D721Med (cell line): ENCODE measurements around the gene UROS.

ENCODE experiments used
- DNase-seq: peaks from one replicate; pipeline ENCODE4 v3.0.0; 2011; ENCODE audit warnings: low spot score; ENCODE audit not compliant: insufficient read length
- FAIRE-seq: peaks from 2 replicates; lab custom pipeline; 2011; peaks lifted over from hg19 to GRCh38; lab: Jason Lieb, UNC
- TF ChIP-seq, protein P1 (sequence below): IDR thresholded peaks from 2 replicates; pipeline ENCODE4 v1.5.1; 2012; ENCODE audit warnings: mild to moderate bottlenecking, control low read depth; ENCODE audit not compliant: insufficient read depth; ENCODE audit errors: missing control alignments

Gene UROS

DNA sequence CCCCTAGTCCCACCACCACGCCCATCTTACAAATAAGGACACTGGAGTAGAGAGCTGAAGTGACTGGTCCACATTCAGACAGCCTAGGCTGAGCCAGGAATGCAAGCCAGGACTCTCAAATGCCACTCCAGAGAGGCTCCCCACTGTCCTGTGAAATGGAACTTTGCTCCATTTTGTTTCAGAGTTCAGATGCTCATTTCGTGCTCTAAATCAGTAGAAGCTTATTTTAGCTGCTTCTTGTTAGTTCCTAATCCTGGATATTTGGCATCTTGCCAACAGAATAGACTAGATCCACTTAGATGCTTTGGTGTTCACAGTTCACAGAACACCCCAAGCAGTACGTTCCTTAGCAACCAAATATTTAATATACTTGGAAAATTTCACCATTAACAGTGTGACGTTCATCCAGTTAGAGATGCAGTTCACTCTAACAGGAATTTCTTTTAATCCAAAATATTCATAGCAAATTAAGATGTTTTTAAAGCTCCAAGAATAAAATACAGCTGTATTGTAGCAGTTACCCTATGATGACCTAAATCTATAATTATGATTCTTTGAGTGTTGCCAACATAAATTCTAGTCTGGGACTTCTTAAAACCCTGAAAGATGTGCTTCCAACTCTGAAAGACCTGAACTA, 54.7 kb downstream of the UROS start:
- TF ChIP-seq, protein P1, sequence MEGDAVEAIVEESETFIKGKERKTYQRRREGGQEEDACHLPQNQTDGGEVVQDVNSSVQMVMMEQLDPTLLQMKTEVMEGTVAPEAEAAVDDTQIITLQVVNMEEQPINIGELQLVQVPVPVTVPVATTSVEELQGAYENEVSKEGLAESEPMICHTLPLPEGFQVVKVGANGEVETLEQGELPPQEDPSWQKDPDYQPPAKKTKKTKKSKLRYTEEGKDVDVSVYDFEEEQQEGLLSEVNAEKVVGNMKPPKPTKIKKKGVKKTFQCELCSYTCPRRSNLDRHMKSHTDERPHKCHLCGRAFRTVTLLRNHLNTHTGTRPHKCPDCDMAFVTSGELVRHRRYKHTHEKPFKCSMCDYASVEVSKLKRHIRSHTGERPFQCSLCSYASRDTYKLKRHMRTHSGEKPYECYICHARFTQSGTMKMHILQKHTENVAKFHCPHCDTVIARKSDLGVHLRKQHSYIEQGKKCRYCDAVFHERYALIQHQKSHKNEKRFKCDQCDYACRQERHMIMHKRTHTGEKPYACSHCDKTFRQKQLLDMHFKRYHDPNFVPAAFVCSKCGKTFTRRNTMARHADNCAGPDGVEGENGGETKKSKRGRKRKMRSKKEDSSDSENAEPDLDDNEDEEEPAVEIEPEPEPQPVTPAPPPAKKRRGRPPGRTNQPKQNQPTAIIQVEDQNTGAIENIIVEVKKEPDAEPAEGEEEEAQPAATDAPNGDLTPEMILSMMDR: no peak
- DNase-seq (no peak), FAIRE-seq (no peak)

DNA sequence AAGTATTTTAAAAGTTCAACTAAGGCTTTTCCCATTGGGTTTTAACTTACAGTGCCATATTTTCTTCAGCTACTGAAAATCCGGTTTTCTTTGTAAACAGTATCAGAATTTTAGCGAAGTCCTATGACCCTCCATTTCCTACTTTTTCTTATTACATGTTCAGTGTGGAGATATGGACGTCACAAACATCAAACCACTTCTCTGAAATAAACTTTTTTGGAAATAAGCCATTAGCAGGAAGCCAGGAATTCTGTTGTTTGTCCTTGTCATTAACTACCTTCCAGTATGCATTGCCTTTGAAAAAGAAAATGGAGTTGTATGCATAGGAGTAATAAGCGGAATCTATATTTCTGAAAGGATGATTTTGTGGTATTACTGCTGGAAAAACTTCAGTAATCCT, 56.5 kb downstream of the UROS start:
- no peak for FAIRE-seq
- no peak for DNase-seq
- TF ChIP-seq, protein P1: no peak

DNA sequence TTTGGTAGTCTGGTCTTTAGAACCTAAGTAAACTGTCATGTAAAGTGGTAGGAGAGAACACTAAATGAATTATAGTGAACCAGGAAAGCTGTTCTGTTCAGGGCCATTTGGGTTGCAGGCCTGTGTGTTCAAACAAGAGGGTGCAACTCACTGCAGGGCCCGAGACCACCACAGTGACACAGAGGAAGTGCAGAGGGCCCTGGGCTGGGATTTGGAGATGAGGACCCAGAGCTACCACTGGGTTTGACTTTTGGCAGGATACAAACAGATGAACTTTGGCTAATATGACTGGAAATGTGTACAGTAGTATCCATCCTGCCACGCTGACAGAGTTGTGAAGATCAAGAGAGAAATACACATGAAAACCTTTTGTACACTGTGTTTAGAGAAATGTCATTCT, 57.2 kb downstream of the UROS start:
- TF ChIP-seq, protein P1: no peak
- DNase-seq (no peak), FAIRE-seq (no peak)

DNA sequence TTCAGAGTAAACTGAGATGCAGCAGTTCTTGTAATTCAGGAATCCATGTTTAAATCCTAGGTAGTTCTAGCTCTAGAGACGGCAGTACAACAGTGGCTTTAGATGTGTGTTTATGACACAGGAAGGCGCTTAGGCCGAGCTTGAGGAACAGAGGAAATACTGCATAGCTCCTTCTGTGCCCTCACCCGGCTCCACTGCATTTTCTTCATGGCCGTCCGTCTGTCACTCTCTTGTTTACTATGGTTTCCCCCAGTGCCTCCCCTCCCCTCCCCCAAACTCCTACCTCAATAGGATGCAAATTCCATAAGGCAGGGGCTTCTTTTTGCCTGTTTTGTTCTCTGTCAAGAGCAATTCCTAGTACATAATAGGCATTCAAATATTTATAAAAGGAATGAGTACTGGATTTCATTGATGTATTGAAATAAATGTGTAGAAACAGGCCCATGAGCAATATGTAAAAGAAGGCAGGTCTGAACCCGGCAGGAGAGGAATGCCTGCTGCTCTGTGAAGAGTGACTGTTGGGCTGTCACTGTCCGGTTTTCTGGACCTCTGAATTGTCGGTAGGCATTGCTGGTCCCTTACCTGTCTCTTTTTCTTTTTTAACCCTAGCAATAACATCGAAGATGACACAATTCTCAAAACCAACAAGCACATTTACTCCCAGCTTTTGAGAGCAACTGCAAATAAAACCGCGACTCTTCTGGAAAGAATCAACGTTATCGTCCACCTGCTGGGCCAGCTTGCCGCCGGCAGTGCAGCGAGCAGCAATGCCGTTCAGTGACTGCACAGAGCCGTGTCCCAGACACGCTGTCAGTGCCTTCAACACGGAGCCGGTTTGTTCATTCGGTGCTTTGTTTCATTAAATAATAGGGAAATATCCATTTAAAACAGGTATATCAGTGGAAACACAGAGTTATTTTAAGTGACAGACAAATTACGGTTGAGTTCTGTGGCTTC, 60.1 kb downstream of the UROS start:
- TF ChIP-seq, protein P1: no peak
- FAIRE-seq (no peak), DNase-seq (no peak)

DNA sequence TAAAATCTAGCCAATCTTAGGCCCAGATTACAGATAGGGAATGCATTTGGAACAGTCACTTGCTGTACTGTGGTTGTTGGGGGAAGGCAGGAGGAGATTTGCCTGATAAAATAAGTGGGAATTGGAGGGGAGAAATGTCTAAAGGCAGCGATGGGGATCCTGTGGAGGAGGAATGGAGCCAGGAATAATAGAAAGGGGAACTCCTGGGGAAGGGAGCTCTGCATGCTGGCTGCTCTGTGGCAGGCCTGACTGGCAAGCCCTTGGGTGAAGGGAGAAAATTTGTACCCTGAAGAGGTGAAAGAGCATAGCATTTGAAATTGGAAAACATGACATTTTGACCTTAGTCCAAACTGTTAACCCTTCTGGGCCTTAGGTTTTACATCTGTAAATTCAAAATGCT, 61.1 kb downstream of the UROS start:
- TF ChIP-seq, protein P1: no peak
- FAIRE-seq: no peak

DNA sequence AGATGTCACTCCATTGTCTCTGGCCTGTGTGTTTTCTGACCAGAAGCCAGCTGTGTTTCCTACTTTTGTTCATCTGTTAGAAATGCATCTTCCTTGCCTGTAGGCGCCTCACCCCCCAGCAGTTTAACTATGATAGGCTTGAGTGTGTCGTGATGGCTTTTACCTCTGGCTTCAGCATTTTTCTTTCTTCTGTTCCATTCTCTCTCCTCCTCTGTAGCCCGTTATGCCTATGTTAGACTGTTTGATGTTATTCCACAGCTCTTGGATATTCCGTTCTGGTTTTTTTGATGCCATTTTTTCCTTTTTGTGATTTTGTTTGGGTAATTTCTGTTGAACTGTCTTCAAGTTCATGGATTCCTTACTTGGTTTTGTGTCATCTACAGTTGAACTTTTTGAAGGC, 65.3 kb downstream of the UROS start:
- TF ChIP-seq, protein P1: no peak
- DNase-seq (no peak), FAIRE-seq (no peak)

More for the DNA sequence above, 61.1 kb downstream of the UROS start:
- no peak for DNase-seq
